GM18870 (cell line): ENCODE measurements around the gene UST.
"Not testable (repeated sequence)": the region's sequence is repeated elsewhere in the genome, so short reads cannot be mapped to it uniquely, and the experiment has no call there.

Experiments
- ATAC-seq: cut with Tn5 transposase; IDR thresholded peaks from one replicate; pipeline ENCODE4 v1.9.1; 2021; ENCODE audit warnings: moderate library complexity; ENCODE audit not compliant: unreplicated experiment

The UST gene

GRCh38 chr6:148830614-148831013, 83.8 kb downstream of the UST start:
- ATAC-seq: no peak

- no peak for ATAC-seq
Observed at GRCh38 chr6:148831064-148831463, 84.2 kb downstream of the UST start.

- no peak for ATAC-seq
Observed at GRCh38 chr6:148831531-148831930, 84.7 kb downstream of the UST start.

- ATAC-seq: no peak
Observed at GRCh38 chr6:148835920-148836441, 89.2 kb downstream of the UST start.

GRCh38 chr6:148836751-148837150, 89.9 kb downstream of the UST start:
- no peak for ATAC-seq

- no peak for ATAC-seq
Observed at GRCh38 chr6:148837941-148838340, 91.1 kb downstream of the UST start.

- no peak for ATAC-seq
Observed at GRCh38 chr6:148839044-148839443, 92.2 kb downstream of the UST start.

- no peak for ATAC-seq
Observed at GRCh38 chr6:148840256-148840655, 93.4 kb downstream of the UST start.

GRCh38 chr6:148842296-148843019, 95.6 kb downstream of the UST start:
- ATAC-seq: no peak

GRCh38 chr6:148845464-148845863, 98.6 kb downstream of the UST start:
- ATAC-seq: no peak

GRCh38 chr6:148846778-148847761, 100.2 kb downstream of the UST start:
- ATAC-seq: no peak

GRCh38 chr6:148848915-148849314, 102.1 kb downstream of the UST start:
- ATAC-seq: no peak

GRCh38 chr6:148849449-148849848, 102.6 kb downstream of the UST start:
- ATAC-seq: not testable (repeated sequence)

- ATAC-seq: no peak
Observed at GRCh38 chr6:148850964-148851363, 104.1 kb downstream of the UST start.

GRCh38 chr6:148851683-148852556, 105.1 kb downstream of the UST start:
- no peak for ATAC-seq

- ATAC-seq: no peak
Observed at GRCh38 chr6:148852688-148853087, 105.9 kb downstream of the UST start.

GRCh38 chr6:148853113-148853512, 106.3 kb downstream of the UST start:
- not testable (repeated sequence) for ATAC-seq

- no peak for ATAC-seq
Observed at GRCh38 chr6:148854096-148854495, 107.3 kb downstream of the UST start.

GRCh38 chr6:148854992-148855391, 108.2 kb downstream of the UST start:
- no peak for ATAC-seq

GRCh38 chr6:148855744-148856143, 108.9 kb downstream of the UST start:
- ATAC-seq: no peak
